AG08395 (cell line): Measurements from ENCODE around the gene INSL6.
A peak's percentile ranks its signal among the peaks of the same experiment; 100 is the strongest.
"Not testable (repeated sequence)": the region's sequence is repeated elsewhere in the genome, so short reads cannot be mapped to it uniquely, and the experiment has no call there.

Experiments
- DNase-seq: peaks from one replicate; pipeline ENCODE4 v3.0.0; 2012; ENCODE audit warnings: mixed read lengths, low spot score

The INSL6 gene, protein sequence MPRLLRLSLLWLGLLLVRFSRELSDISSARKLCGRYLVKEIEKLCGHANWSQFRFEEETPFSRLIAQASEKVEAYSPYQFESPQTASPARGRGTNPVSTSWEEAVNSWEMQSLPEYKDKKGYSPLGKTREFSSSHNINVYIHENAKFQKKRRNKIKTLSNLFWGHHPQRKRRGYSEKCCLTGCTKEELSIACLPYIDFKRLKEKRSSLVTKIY

GRCh38 chr9:5185220-5185840 lies at the start of gene INSL6:
INSL6 (minus strand) TSS chr9:5185639; CDS start chr9:5185602, 37 bp downstream.
- no peak for DNase-seq

DNA sequence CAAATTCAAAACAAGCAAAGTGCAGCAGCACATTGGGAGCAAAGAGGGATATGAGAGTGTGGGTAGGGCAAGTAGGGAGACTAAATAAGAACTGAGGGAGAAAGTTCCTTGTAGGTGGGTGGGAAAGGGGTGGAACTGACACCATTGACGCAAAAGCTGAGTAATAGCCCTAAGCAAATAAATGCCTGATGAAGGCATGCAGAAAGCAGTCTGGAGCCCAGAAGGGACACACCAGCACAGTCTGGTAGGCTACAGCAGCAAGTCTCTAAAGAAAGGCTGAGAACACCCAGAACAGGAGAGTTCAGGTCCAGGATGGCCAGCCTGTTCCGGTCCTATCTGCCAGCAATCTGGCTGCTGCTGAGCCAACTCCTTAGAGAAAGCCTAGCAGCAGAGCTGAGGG lies 45.8 kb upstream of the INSL6 start, which contains the start of gene INSL4:
Gene INSL4, plus strand, starts transcription at position 208 of the 400 bp plus-strand sequence. Its CDS starts 105 bp downstream, at position 313.
- no peak for DNase-seq

DNA sequence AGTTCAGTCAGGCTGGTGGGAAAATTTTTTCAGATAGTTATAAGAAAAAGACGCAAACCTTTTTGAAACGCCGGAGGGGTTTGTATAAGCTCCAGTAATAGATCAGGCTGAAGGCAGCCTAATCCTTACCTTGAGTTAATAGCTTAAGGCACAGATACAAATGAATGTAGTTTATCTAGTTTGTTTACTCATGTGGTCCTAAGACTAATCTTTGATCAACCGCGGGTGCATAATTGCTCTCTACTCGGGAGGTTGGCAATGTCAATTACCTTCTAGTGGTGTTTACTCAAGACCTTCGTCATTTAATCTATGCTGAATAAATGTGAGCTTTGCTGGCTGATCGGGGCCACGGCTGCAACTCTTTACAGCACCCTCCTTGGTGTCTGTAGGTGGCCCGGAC lies 45.1 kb upstream of the INSL6 start:
- no peak for DNase-seq

- no peak for DNase-seq
These were observed 19.6 kb upstream of the INSL6 start for GRCh38 chr9:5205071-5205470.

- DNase-seq: no peak
These were observed 10.0 kb upstream of the INSL6 start for GRCh38 chr9:5195463-5195862.

DNA sequence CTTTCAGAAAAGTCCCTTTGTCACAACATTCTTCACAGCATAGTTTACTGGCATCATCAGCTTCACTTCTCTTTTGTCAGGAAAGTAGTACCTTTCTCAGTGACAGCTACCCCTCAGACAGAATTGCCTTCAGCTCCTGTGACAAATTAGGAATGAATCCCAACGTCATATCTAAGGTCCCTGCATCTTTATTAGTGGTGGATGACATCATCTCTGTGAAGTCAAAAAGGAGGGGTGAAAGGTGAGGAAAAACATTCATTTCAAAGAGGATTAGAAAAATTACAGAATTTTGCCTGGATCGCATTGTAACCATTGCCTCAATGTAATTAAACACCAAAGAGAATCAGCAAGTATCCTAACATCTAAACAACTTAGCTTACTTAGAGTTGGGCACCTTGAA lies 7.9 kb upstream of the INSL6 start:
- DNase-seq: no peak

DNA sequence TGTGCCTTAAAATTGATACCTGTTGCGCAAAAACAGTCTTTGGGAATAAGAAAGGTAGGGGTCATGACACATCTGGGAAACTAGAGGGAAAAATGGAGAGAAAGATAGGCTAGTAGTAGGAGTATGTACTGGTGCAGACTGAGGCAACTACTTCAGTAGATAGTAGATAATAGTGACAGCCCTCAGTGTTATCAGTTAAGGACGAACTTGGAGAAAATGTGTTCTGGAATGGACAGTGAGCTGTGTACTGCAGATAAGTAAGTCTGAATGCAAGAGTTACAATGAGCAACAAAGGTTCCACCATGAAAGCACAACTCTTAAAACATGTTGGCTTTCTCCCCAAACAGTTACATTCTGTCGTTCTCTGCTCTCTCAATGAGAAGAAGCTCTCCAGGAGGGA lies 6.5 kb upstream of the INSL6 start:
- no peak for DNase-seq

- no peak for DNase-seq
These were observed 2.9 kb upstream of the INSL6 start for GRCh38 chr9:5188060-5188984.

DNA sequence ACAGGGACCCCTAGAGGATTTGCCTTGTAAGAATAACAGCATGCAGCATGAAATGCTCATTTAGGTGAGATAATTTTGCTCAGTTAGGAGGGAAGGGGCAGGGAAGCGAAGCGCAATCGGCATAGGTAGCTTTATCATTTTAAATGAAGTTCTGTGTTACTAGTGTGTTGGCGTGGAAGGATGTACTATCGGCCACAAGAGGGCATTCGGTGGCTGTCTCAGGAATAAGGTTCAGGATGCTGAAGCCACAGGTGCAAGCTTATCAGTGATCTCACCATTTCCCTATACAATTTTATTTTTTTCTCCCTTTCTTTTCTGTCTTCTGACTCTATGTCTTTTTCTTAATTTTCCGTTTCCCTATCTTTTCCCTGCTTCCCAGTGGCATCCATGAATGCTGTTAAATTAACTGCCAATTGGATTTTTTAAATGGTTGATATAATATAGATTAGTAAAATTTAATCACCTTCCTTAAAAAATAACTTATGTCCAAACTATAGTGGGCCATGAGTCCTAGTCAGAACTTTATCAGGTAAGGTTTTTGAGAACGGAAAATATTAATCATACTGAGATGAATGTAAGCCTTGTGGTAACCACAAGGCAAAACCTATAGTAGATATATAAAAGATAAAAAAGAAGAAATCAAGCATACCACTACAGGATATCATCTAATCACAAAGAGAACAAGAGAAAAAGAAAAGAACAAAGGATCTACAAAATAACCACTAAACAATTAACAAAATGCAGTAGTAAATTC lies 1.2 kb upstream of the INSL6 start:
- DNase-seq: peak; percentile 61

GRCh38 chr9:5184776-5185175 lies 663 bp downstream of the INSL6 start:
- no peak for DNase-seq

- not testable (repeated sequence) for DNase-seq
These were observed 4.8 kb downstream of the INSL6 start for GRCh38 chr9:5180631-5181030.

DNA sequence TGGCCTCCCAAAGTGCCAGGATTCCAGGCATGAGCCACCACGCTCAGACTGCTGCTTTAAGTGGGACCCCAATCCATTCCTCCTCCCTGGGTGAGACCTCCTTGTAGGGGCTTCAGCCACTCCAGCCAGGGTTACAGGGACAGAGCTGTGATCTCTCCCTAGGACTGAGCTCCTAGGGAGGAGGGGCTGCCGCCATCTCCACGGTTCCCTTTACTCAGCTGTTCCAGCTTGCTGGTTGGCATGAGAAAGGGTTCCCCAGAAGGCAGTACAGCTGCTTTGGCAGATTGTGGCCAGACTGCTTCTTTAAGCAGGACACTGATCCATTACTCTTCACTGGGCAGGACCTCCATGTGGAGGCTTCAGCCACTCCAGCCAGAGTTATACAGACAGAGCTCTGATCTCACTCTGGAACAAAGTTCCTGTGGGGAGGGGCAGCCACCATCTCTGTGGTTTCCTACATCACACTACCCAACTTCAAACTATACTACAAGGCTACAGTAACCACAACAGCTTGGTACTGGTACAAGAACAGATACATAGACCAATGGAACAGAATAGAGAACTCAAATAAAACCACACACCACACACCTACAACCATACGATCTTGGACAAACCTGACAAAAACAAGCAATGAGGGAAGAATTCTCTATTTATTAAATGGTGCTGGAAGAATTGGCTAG lies 7.2 kb downstream of the INSL6 start:
- no peak for DNase-seq

DNA sequence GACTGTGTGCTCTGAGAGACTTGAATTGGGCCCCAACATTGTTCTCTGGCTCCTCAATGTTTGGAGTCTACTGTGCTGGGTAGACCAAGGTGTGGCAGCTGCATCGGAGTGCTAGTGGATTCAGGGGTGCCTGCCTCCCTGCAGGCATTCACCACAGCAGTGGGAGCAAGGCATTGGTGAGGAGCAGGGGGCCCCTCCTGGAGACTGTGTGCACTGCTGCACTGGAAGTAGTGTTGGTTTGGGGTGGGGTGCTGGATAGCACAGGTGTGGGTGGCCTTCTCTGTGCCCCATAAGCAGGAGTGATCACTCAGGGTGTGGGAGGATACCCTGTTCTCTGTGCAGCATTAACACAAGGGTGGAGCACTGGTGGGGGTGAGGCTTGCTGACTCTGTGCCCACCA lies 39.2 kb downstream of the INSL6 start:
- no peak for DNase-seq

- DNase-seq: no peak
These were observed 41.2 kb downstream of the INSL6 start for GRCh38 chr9:5144217-5144616.

DNA sequence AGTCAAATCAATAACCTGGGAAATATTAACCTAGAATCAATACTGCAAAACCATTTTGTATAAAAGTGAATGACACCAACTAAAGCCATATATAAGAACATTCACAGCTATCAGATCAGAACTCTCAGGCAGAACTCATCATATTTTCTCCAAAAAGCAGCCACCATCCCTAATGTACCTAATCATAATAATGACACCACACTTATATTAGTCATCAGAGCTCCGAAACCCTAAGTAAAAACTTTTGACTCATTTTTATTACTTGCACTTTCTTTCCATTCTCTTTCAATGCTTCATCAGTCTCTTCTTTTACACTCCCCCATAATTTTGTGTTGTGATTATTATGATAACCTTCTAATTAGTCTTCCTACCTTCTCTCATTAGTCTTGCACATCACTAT lies 45.3 kb downstream of the INSL6 start:
- DNase-seq: no peak

DNA sequence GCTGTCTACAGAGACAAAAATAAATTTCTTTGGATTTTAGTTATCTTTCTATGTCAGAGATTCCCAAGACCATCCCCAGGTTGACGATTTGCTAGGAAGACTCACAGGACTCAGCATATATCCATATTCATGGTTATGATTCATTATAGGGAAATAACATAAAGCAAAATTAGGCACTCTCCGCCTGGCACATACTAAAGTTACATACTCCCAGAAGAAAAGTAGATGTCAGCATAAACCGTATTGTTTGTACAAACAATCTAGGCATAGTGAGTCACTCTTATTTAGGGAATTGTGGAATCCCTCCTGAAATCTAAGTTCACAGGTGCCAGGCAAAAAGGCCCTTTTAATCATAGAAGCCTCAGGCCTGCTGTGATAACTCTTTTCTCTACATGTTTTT lies 62.9 kb downstream of the INSL6 start:
- DNase-seq: no peak

GRCh38 chr9:5122116-5122515 lies 63.3 kb downstream of the INSL6 start:
- DNase-seq: no peak

GRCh38 chr9:5113994-5114748 lies 71.3 kb downstream of the INSL6 start:
- no peak for DNase-seq
